ENCODE measurements around the gene AOPEP.
"Not testable (repeated sequence)": the region's sequence is repeated elsewhere in the genome, so short reads cannot be mapped to it uniquely, and the experiment has no call there.

The AOPEP gene

DNA sequence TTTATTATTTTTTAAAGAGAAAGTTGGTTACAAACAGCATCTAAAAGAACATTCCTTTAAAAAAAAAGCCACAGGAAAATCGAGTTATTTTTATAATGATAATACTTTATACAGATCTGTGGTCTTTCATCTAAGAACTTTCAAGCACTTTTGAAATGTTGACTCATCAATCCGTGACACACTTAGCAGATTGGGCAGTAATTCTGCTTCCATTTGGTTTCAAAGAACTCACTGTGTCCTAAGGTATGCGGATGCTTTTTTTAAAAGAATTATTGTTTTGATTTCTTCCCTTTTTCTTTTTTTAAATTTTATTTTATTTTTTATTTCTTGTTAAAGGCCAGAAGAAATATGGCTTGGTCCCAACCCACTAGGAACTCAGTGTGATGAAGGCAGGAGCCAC, 147.8 kb downstream of the AOPEP start:
- no CpG with 5 or more reads among the region's 3 CpGs for WGBS (ENCODE audit: insufficient coverage)
- ChIA-PET CTCF (no interaction called here), POLR2A (no interaction called here)
- peak in 1 of 3 donors; percentile 35 for DNase-seq
- Histone ChIP-seq H3K4me1 (ENCODE audit: control extremely low read depth in 1 of 4, control insufficient read depth in 4 of 4, insufficient read depth in 4 of 4, low read length in 3 of 4) (peaks cover 0 to 11% (median 4%) of the 10 kb centered on the region in 4 experiments), H3K36me3 (ENCODE audit: control insufficient read depth in 4 of 4, insufficient read depth in 4 of 4, low read length in 3 of 4) (no peaks in the 10 kb centered on the region), H3K4me3 (ENCODE audit: control insufficient read depth in 1 of 7, extremely low read depth in 1 of 7, insufficient read depth in 4 of 7, low read depth in 2 of 7, low read length in 6 of 7) (no peak overlapping the region), H3K27ac (ENCODE audit: insufficient read depth in 1 of 2, low read depth in 1 of 2, low read length in 2 of 2, poor library complexity in 1 of 2, severe bottlenecking in 2 of 2) (no peak overlapping the region), H3K27me3 (replicated peaks in 2 of 5; ENCODE audit: control insufficient read depth in 4 of 5, insufficient read depth in 5 of 5, low read length in 4 of 5) (no peaks in the 10 kb centered on the region), H3K9me3 (ENCODE audit: control extremely low read depth in 1 of 5, control insufficient read depth in 4 of 5, insufficient read depth in 2 of 5, low read depth in 1 of 5, low read length in 4 of 5) (peaks cover 0 to 3% (median 0%) of the 10 kb centered on the region in 5 experiments)

DNA sequence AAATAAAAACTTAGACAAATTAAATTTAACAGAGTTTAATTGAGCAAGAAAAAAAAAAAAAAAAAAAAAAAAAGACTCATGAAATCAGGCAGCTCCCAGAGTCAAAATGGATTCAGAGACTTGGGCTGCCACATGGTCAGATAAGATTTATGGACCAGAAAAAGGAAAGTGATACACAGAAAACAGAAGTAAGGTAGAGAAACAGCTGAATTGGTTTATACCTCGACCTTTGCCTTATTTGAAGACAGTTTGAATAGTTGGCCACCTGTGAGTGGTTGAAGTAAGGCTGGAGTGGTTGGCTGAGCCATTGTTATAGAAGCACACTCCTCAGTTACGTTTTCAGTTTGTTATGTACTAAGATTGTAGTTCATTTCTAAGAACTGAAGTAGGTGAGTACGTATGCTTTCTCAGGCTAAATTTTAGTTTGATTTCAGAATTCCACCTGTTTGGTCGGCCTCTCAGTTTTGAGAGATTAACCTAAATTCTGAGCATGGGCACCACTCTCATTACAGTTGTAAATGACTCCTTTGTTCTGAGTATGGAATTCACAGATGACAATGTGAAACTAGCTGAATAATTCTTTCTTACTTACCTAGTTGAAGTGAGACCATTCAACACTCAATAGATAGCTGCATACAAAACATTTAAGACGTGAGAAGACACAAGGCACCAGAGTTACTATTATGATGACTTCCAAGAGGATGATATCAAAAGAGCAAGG, 149.0 kb downstream of the AOPEP start:
- Histone ChIP-seq H3K9me3 (ENCODE audit: control extremely low read depth in 1 of 5, control insufficient read depth in 4 of 5, insufficient read depth in 2 of 5, low read depth in 1 of 5, low read length in 4 of 5) (peaks cover 0 to 3% (median 0%) of the 10 kb centered on the region in 5 experiments), H3K27me3 (replicated peaks in 2 of 5; ENCODE audit: control insufficient read depth in 4 of 5, insufficient read depth in 5 of 5, low read length in 4 of 5) (no peaks in the 10 kb centered on the region), H3K4me1 (ENCODE audit: control extremely low read depth in 1 of 4, control insufficient read depth in 4 of 4, insufficient read depth in 4 of 4, low read length in 3 of 4) (peaks cover 0 to 11% (median 4%) of the 10 kb centered on the region in 4 experiments), H3K36me3 (ENCODE audit: control insufficient read depth in 4 of 4, insufficient read depth in 4 of 4, low read length in 3 of 4) (no peaks in the 10 kb centered on the region), H3K27ac (ENCODE audit: insufficient read depth in 1 of 2, low read depth in 1 of 2, low read length in 2 of 2, poor library complexity in 1 of 2, severe bottlenecking in 2 of 2) (no peak overlapping the region), H3K4me3 (ENCODE audit: control insufficient read depth in 1 of 7, extremely low read depth in 1 of 7, insufficient read depth in 4 of 7, low read depth in 2 of 7, low read length in 6 of 7) (no peak overlapping the region)
- DNase-seq: peak in 2 of 3 donors; percentile 49 to 64
- WGBS (ENCODE audit: insufficient coverage): 75% methylated on average over 4 of the region's 5 CpGs
- CTCF ChIA-PET: interaction anchor here (1.5 kb wide), 1 partner anchor 43 kb away, joined by 4 read pairs; no protein-coding TSS in a partner anchor
- POLR2A ChIA-PET: no interaction called here

- peaks cover 0 to 18% (median 10%) of the 10 kb centered on the region in 4 experiments for H3K4me1 ChIP-seq (ENCODE audit: control extremely low read depth in 1 of 4, control insufficient read depth in 4 of 4, insufficient read depth in 4 of 4, low read length in 3 of 4)
- DNase-seq; CTCF ChIA-PET; H3K4me3 ChIP-seq (ENCODE audit: control insufficient read depth in 1 of 7, extremely low read depth in 1 of 7, insufficient read depth in 4 of 7, low read depth in 2 of 7, low read length in 6 of 7); H3K36me3 ChIP-seq (ENCODE audit: control insufficient read depth in 4 of 4, insufficient read depth in 4 of 4, low read length in 3 of 4); H3K27ac ChIP-seq (ENCODE audit: insufficient read depth in 1 of 2, low read depth in 1 of 2, low read length in 2 of 2, poor library complexity in 1 of 2, severe bottlenecking in 2 of 2); POLR2A ChIA-PET; H3K27me3 ChIP-seq (replicated peaks in 2 of 5; ENCODE audit: control insufficient read depth in 4 of 5, insufficient read depth in 5 of 5, low read length in 4 of 5); H3K9me3 ChIP-seq (ENCODE audit: control extremely low read depth in 1 of 5, control insufficient read depth in 4 of 5, insufficient read depth in 2 of 5, low read depth in 1 of 5, low read length in 4 of 5): not testable (repeated sequence)
- 100% methylated on average over 2 of the region's 3 CpGs for WGBS (ENCODE audit: insufficient coverage)
These were observed 152.3 kb downstream of the AOPEP start for GRCh38 chr9:94878804-94879203.

DNA sequence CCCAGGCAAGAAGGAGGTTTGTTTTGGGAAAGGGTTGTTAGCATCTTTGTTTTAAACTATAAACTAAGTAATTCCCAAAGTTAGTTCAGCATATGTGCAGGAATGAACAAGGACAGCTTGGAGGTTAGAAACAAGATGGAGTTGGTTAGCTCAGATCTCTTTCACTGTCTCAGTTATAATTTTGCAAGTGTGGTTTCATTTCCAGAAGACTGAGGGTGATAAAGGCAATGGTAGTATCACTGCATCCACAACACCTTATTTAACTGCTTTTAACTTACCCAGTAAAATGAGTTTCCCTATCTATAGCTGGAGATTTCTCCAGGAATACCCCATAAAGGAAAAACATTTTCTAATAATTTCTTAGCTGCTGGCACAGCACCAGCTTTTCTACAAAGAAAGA, 152.7 kb downstream of the AOPEP start:
- H3K4me1 ChIP-seq (ENCODE audit: control extremely low read depth in 1 of 4, control insufficient read depth in 4 of 4, insufficient read depth in 4 of 4, low read length in 3 of 4): peaks cover 0 to 18% (median 10%) of the 10 kb centered on the region in 4 experiments
- peaks cover 0 to 3% (median 0%) of the 10 kb centered on the region in 5 experiments for H3K9me3 ChIP-seq (ENCODE audit: control extremely low read depth in 1 of 5, control insufficient read depth in 4 of 5, insufficient read depth in 2 of 5, low read depth in 1 of 5, low read length in 4 of 5)
- no peaks in the 10 kb centered on the region for H3K36me3 ChIP-seq (ENCODE audit: control insufficient read depth in 4 of 4, insufficient read depth in 4 of 4, low read length in 3 of 4)
- no peaks in the 10 kb centered on the region for H3K27me3 ChIP-seq (replicated peaks in 2 of 5; ENCODE audit: control insufficient read depth in 4 of 5, insufficient read depth in 5 of 5, low read length in 4 of 5)
- H3K4me3 ChIP-seq (ENCODE audit: control insufficient read depth in 1 of 7, extremely low read depth in 1 of 7, insufficient read depth in 4 of 7, low read depth in 2 of 7, low read length in 6 of 7): no peak overlapping the region
- ChIA-PET POLR2A (no interaction called here), CTCF (no interaction called here)
- no peak for DNase-seq
- no peak overlapping the region for H3K27ac ChIP-seq (ENCODE audit: insufficient read depth in 1 of 2, low read depth in 1 of 2, low read length in 2 of 2, poor library complexity in 1 of 2, severe bottlenecking in 2 of 2)

GRCh38 chr9:94881023-94881422, 154.5 kb downstream of the AOPEP start:
- Histone ChIP-seq H3K4me1 (ENCODE audit: control extremely low read depth in 1 of 4, control insufficient read depth in 4 of 4, insufficient read depth in 4 of 4, low read length in 3 of 4) (peaks cover 0 to 11% (median 8%) of the 10 kb centered on the region in 4 experiments), H3K27me3 (replicated peaks in 2 of 5; ENCODE audit: control insufficient read depth in 4 of 5, insufficient read depth in 5 of 5, low read length in 4 of 5) (no peaks in the 10 kb centered on the region), H3K27ac (ENCODE audit: insufficient read depth in 1 of 2, low read depth in 1 of 2, low read length in 2 of 2, poor library complexity in 1 of 2, severe bottlenecking in 2 of 2) (no peak overlapping the region), H3K4me3 (ENCODE audit: control insufficient read depth in 1 of 7, extremely low read depth in 1 of 7, insufficient read depth in 4 of 7, low read depth in 2 of 7, low read length in 6 of 7) (no peak overlapping the region), H3K9me3 (ENCODE audit: control extremely low read depth in 1 of 5, control insufficient read depth in 4 of 5, insufficient read depth in 2 of 5, low read depth in 1 of 5, low read length in 4 of 5) (peaks cover 0 to 3% (median 0%) of the 10 kb centered on the region in 5 experiments), H3K36me3 (ENCODE audit: control insufficient read depth in 4 of 4, insufficient read depth in 4 of 4, low read length in 3 of 4) (no peaks in the 10 kb centered on the region)
- WGBS (ENCODE audit: insufficient coverage): 100% methylated on average over 1 of the region's 1 CpG
- POLR2A ChIA-PET: no interaction called here
- CTCF ChIA-PET: interaction anchor here (0.7 to 1.7 kb wide), 3 partner anchors 8 to 20 kb away, joined by 3 to 9 read pairs (median 6); no protein-coding TSS in a partner anchor
- no peak for DNase-seq

- H3K4me3 ChIP-seq (ENCODE audit: control insufficient read depth in 1 of 7, extremely low read depth in 1 of 7, insufficient read depth in 4 of 7, low read depth in 2 of 7, low read length in 6 of 7): no peak overlapping the region
- H3K9me3 ChIP-seq (ENCODE audit: control extremely low read depth in 1 of 5, control insufficient read depth in 4 of 5, insufficient read depth in 2 of 5, low read depth in 1 of 5, low read length in 4 of 5): peaks cover 0 to 3% (median 0%) of the 10 kb centered on the region in 5 experiments
- ChIA-PET CTCF (interaction anchor here (1.0 to 1.7 kb wide), 2 partner anchors 9 to 14 kb away, joined by 4 to 6 read pairs; no protein-coding TSS in a partner anchor), POLR2A (no interaction called here)
- H3K36me3 ChIP-seq (ENCODE audit: control insufficient read depth in 4 of 4, insufficient read depth in 4 of 4, low read length in 3 of 4): no peaks in the 10 kb centered on the region
- H3K4me1 ChIP-seq (ENCODE audit: control extremely low read depth in 1 of 4, control insufficient read depth in 4 of 4, insufficient read depth in 4 of 4, low read length in 3 of 4): peaks cover 0 to 11% (median 8%) of the 10 kb centered on the region in 4 experiments
- 100% methylated on average over 2 of the region's 2 CpGs for WGBS (ENCODE audit: insufficient coverage)
- no peak for DNase-seq
- H3K27ac ChIP-seq (ENCODE audit: insufficient read depth in 1 of 2, low read depth in 1 of 2, low read length in 2 of 2, poor library complexity in 1 of 2, severe bottlenecking in 2 of 2): no peak overlapping the region
- H3K27me3 ChIP-seq (replicated peaks in 2 of 5; ENCODE audit: control insufficient read depth in 4 of 5, insufficient read depth in 5 of 5, low read length in 4 of 5): no peaks in the 10 kb centered on the region
These were observed 155.0 kb downstream of the AOPEP start for GRCh38 chr9:94881454-94881853.

- POLR2A ChIA-PET: no interaction called here
These were observed 155.4 kb downstream of the AOPEP start for GRCh38 chr9:94881940-94882339.

More at GRCh38 chr9:94881940-94882339, 155.4 kb downstream of the AOPEP start:
- Histone ChIP-seq H3K4me1 (ENCODE audit: control extremely low read depth in 1 of 4, control insufficient read depth in 4 of 4, insufficient read depth in 4 of 4, low read length in 3 of 4) (peaks cover 0 to 11% (median 8%) of the 10 kb centered on the region in 4 experiments), H3K27me3 (replicated peaks in 2 of 5; ENCODE audit: control insufficient read depth in 4 of 5, insufficient read depth in 5 of 5, low read length in 4 of 5) (no peaks in the 10 kb centered on the region), H3K27ac (ENCODE audit: insufficient read depth in 1 of 2, low read depth in 1 of 2, low read length in 2 of 2, poor library complexity in 1 of 2, severe bottlenecking in 2 of 2) (no peak overlapping the region), H3K9me3 (ENCODE audit: control extremely low read depth in 1 of 5, control insufficient read depth in 4 of 5, insufficient read depth in 2 of 5, low read depth in 1 of 5, low read length in 4 of 5) (peaks cover 0 to 3% (median 0%) of the 10 kb centered on the region in 5 experiments), H3K36me3 (ENCODE audit: control insufficient read depth in 4 of 4, insufficient read depth in 4 of 4, low read length in 3 of 4) (no peaks in the 10 kb centered on the region), H3K4me3 (ENCODE audit: control insufficient read depth in 1 of 7, extremely low read depth in 1 of 7, insufficient read depth in 4 of 7, low read depth in 2 of 7, low read length in 6 of 7) (no peak overlapping the region)
- DNase-seq: peak in 2 of 3 donors; percentile 42 to 56
- no CpG with 5 or more reads among the region's 3 CpGs for WGBS (ENCODE audit: insufficient coverage)
- CTCF ChIA-PET: interaction anchor here (1.0 to 1.7 kb wide), 2 partner anchors 9 to 14 kb away, joined by 4 to 6 read pairs; no protein-coding TSS in a partner anchor
